ENCODE data around the gene NPM3.

GRCh38 chr10:101775273-101776160 lies 7.7 kb downstream of the NPM3 start, which contains the start of gene FGF8:
- TF ChIP-seq CTCF (IDR thresholded peaks at IDR 0.05) (no peak), EP300 (IDR thresholded peaks at IDR 0.05) (no peak), POLR2A (IDR thresholded peaks at IDR 0.05; ENCODE audit: low read depth) (no peak)
